Measurements from ENCODE around the gene SEZ6.

DNA sequence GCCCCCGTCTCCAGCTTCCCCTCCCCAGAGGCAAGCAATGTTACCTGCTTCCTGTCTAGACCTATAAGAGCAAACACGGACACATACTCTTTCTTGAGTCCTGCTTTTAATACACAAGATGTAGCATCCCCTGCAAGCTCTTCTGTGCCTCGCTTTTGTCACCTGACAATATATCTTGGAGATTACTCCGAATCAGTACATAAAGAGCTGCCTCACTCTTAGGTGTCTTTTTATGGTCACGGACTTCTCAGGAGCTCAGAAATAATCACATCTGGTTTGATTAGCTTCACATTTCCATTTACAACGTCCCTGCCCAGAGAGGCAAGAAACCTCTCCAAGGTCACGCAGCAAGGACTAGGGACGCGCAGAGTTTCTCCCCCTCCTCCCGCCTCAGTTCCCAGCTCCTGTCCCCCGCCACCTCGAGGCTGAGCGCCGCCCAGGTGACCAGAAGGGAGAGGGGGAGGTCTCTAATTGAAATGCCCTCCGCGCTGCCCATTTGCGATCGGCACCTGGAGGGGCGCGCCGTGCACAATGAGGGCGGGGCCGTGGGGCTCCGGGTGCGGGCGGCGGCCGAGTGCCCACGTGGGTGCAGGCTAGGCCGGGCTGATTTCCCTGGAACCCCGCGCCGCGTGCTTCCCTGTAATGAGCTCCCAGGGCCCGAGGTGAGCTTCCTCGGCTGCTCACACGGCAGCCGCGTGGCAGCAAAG, 13.8 kb upstream of the SEZ6 start:
- TF ChIP-seq EZH2 (optimal IDR thresholded peaks at IDR 0.05; ENCODE audit: low read depth, low read length) (no peak), EZH2phosphoT487 (IDR thresholded peaks at IDR 0.05; ENCODE audit: low read length) (no peak)
- TF ChIP-seq, protein P1, sequence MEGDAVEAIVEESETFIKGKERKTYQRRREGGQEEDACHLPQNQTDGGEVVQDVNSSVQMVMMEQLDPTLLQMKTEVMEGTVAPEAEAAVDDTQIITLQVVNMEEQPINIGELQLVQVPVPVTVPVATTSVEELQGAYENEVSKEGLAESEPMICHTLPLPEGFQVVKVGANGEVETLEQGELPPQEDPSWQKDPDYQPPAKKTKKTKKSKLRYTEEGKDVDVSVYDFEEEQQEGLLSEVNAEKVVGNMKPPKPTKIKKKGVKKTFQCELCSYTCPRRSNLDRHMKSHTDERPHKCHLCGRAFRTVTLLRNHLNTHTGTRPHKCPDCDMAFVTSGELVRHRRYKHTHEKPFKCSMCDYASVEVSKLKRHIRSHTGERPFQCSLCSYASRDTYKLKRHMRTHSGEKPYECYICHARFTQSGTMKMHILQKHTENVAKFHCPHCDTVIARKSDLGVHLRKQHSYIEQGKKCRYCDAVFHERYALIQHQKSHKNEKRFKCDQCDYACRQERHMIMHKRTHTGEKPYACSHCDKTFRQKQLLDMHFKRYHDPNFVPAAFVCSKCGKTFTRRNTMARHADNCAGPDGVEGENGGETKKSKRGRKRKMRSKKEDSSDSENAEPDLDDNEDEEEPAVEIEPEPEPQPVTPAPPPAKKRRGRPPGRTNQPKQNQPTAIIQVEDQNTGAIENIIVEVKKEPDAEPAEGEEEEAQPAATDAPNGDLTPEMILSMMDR (IDR thresholded peaks at IDR 0.05; ENCODE audit: low read length): no peak

All from MM.1S (cell line).